Skin epidermis (tissue), 12 donors: ENCODE results near the gene DPEP1.
"Not testable (repeated sequence)": the region's sequence is repeated elsewhere in the genome, so short reads cannot be mapped to it uniquely, and the experiment has no call there.

ENCODE experiments used
- H3K27ac ChIP-seq, 21 experiments: fragments of 200-600 bp; sonication (generic) in 11 of 21; one replicate each; pipeline ENCODE4 v1.5.0; 2020; ENCODE audit warnings: mild to moderate bottlenecking in 3 of 21, inconsistent platforms in 2 of 21, moderate library complexity in 2 of 21
- H3K4me3 ChIP-seq, 7 experiments: fragments of 200-600 bp; sonication (generic) in 2 of 7; one replicate each; pipeline ENCODE4 v1.5.0; 2020; ENCODE audit warnings: inconsistent platforms in 2 of 7, mild to moderate bottlenecking in 2 of 7, moderate library complexity in 1 of 7

Gene DPEP1

DNA sequence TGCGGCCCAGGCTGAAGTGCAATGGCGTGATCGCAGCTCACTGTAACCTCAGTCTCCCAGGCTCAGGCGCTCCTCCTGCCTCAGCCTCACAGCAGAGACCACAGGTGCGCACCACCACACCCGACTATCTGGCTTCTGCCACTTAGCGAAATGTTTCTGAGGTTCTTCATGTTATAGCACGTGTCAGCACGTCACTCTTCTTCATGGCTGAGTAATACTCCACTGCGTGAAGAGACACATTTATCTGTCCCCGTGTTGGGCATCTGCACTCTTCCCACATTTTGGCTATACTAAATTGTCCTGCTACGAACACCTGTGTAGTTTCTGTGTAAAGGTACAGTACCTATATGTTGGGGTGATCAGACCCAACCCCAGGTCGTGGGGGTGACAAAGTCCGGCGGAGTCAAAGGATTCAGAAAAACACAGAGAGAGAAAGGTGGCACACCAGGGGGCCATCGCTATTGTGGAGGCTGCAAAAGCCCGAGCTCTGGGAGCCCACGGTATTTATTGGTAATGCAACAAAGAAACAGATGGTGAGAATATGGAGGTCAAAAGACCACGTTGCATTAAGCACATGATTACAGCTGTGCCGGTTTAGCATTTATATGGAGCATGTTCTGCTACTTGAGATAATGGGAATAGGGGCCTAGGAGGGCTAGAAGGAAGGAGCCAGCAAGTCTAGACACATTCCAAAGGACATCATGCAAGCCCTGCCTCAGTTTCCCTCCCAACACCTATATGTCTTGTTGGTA, 851 bp upstream of the DPEP1 start:
- H3K4me3 ChIP-seq: no peak overlapping the region
- H3K27ac ChIP-seq: no peak overlapping the region

DNA sequence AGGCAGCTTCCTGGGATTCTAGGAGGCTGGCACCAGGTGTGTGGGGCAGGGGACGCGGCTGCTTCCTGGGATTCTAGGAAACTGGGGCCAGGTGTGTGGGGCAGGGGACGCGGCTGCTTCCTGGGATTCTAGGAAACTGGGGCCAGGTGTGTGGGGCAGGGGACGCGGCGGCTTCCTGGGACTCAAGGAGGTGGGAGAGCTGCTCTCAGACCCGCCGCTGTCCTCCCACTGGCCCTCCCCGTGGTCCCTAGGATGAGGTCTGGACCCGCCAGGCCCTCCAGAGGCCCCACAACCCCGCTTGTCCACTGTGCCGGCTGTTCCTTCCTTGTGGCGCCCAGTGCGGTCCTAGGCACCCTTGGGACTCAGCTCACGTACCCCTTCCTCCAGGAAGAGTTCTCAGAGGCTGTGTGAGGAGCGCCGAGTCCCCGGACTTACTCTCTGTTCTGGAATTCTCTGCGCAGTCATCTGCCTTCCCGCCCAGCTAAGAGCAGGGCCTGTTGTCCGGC, 565 bp downstream of the DPEP1 start:
- H3K27ac ChIP-seq: no peak overlapping the region
- no peak overlapping the region for H3K4me3 ChIP-seq

DNA sequence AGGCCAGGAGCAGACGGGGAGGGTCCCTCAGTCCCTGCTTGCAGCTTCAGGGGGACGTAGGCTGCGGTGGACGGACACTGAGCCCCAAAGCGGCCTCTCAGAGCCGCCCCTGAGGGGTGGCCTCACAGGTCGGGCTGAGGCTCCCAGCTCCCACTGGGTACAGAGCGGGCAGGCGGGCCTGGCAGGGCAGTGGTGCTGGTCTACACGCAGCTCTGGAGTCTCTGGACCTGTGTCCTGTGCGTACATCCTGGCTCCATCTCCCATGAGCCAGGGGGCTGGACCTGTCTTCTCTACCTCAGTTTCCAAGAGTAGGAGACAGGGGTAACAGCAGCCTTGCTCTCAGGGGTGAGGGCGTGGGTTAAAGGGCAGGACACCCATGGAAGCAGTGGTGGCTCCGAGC, 1.7 kb downstream of the DPEP1 start:
- no peak overlapping the region for H3K27ac ChIP-seq
- no peak overlapping the region for H3K4me3 ChIP-seq

DNA sequence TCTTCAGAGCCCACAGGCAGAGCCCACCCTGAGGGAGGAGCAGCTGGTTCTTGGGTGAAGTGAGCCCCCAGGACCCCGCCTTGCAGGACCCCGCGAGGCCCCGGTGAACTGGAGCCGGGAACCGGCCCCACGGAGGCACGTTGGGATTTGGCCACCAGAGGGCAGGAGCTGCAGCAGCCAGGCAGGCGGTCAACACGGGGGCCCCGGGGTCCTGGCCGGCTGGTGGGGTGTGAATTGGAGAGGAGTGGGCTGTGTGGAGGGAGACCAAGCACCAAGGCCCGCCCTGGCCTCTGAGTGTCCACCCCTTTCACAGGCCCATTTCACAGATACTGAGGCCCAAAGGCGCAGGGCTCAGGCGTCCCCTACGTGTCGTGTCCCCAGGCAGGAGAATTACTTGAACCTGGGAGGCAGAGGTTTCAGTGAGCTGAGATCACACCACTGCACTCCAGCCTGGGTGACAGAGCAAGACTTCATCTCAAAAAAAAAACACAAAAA, 2.2 kb downstream of the DPEP1 start:
- Histone ChIP-seq H3K4me3 (no peak overlapping the region), H3K27ac (no peak overlapping the region)

DNA sequence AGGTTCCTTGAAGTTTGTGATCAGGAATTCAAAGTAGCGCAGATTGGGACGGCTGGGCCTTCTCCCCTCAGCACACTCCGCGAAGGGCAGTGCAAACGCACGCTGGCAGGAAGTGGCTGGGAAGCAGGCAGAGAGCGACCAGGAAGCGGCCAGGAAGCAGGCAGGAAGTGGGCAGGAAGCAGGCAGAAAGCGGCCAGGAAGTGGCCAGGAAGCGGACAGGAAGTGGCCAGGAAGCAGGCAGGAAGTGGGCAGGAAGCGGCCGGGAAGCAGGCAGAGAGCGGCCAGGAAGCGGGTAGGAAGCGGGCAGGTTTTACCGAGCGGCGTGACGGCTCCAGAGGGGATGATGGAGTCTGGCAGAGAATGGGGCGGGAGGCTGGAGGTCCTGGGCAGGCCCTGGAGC, 3.2 kb downstream of the DPEP1 start:
- Histone ChIP-seq H3K4me3 (no peak overlapping the region), H3K27ac (peak overlapping the region in 4 of 21 experiments; percentile 17 to 69 (median 48))

DNA sequence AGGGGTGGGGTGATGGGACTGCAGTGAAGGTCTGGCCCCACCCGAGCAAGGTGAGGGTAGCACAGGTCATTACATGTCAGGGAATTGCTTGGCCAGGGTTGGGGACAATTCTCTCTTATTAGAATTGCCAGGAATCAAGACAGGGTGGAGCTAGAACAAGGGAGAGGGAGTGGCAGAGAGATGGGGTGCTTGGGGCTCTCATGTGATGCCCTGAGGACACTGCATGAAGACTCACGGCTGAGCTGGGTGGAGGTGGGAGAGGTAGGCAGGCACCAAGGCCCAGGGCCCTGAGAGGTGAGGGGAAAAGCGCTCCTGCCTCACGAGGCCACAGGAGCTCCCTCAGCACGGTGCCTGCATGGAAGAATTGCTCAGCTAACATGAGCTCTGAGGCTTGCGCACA, 3.6 kb downstream of the DPEP1 start:
- peak overlapping the region in 3 of 21 experiments; percentile 43 to 69 (median 52) for H3K27ac ChIP-seq
- no peak overlapping the region for H3K4me3 ChIP-seq

DNA sequence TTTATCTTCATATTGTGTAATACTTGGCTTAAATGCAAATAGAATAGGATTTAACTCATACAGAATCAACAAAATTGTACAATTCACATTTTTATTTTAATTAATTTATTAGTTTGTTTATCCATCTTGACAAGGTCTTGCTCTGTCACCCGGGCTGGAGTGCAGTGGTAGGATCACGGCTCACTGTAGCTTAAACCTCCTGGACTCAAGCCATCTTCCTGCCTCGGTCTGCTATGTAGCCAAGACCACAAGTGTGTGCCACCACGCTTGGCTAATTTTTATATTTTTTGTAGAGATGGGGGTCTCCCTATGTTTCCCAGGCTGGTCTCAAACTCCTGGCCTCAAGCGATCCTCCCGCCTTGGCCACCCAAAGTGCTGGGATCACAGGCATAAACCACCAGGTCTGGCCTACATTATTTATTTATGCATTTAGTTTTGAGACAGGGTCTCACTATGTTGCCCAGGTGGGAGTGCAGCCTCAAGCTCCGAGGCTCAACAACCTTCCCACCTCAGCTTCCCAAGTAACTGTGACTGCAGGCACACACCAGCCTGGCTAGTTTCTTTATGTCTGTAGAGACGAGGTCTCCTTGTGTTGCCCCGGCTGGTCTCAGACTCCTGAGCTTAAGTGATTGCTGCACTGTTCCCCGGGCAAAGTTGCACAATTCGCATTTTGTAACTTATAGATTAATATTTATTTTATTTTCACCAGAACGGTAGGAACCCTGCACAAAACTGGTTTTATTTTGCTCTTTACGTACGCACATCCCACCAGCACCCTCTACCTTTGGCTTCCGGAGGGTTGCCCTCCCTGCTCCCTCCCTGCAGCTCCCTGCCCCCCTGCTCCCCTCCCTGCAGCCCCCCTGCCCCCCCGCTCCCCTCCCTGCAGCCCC, 4.9 kb downstream of the DPEP1 start:
- no peak overlapping the region for H3K4me3 ChIP-seq
- H3K27ac ChIP-seq: no peak overlapping the region

DNA sequence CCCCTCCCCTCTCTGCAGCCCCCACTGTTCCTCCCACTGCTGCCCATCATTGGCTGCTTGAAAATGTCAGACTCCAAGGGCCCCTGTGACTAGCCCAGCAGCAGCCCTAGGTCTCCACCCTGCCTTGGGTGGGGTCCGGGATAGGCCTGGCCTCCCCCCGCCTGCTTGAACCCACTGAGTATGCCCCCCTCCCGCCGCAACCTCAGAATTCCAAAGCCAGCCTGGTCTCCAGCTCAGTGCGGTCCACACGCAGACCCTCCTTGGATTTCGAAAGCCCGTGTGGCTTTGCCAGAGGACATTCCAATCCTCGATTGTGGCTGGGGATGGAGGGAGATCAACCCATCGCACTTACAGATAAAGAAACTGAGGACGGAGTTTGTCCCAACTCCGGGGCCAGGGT, 6.4 kb downstream of the DPEP1 start:
- Histone ChIP-seq H3K4me3 (no peak overlapping the region), H3K27ac (no peak overlapping the region)

DNA sequence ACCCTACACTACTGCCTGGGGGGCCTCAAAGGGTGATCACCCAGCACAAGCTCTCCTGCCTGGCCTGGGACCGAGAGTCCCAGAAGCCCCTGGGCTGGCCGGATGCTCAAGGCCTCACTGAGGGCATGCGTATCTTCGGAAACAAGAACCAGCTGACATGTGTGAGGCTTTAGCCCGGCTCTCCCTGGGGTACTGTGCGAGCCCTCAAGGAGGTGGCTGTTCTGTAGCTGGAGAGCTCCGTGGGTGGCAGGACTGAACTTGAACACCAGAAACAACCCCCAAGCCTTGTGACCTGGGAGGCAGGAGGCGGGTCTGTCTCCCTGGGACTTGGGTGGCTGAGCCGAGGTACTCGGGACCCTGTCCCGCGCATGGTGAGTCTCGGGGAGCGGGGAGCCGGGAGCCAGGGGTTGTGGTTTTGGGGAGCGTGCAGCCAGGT, 7.0 kb downstream of the DPEP1 start:
- Histone ChIP-seq H3K27ac (no peak overlapping the region), H3K4me3 (no peak overlapping the region)

DNA sequence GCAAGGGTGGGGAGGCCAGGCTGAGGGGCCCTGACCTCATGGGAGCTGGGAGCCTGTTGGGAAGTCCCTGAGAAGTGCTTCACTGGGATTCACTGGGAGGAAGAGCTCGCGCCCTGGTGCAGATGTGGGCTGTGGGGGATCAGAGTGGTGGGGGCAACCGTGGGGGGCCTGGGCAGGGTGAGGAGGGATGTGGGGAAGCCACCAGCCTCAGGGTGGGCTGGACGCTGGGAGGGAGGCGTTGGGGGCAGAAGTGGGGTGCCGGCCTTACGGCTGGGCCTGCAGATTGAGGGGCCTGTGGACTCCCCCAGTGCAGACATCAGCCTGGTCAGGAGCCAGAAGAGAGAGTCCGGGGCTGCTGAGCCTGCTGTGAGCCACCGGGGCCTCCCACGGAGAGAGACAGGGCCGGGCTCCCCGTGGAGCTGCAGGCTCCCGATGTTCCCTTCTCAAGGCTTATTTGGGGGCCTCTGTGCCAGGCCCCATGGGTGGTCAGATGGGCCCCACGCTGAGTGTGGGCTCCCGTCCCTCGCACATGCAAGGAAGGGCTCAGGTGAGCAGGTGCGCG, 7.8 kb downstream of the DPEP1 start:
- Histone ChIP-seq H3K27ac (no peak overlapping the region), H3K4me3 (no peak overlapping the region)

DNA sequence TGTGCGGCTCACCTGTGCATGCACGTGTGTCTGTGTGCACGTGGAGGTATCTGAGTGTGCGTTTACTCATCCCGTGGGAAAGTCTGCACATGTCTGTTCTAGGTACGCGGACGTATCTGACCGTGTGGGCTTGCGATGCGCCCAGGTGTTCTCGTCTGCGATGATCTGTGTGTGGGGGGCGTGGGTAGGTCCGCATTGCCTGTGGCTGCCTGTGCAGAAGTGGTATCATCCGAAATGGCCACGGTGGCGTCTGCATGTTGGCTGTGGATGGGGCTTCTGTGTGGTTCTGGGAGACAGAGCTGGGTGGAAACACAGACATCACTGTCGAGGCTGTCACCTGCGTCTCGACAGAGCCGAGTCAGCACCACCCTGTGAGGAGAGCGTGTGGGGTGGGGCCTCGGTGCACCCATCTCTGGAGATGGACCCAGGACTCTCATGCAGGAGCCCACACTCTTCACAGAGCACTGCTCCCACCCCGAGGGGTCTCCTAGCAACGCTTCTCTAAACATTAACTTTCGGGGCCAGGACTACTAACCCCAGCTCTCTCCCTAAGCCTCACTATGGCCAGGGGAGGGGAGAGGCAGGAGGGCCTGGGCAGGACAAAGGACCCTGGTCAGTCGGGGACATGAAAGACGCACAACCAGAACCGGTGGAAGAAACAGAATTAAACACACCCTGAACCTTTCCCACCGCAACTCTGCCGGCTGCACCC, 8.4 kb downstream of the DPEP1 start:
- Histone ChIP-seq H3K27ac (no peak overlapping the region), H3K4me3 (no peak overlapping the region)

DNA sequence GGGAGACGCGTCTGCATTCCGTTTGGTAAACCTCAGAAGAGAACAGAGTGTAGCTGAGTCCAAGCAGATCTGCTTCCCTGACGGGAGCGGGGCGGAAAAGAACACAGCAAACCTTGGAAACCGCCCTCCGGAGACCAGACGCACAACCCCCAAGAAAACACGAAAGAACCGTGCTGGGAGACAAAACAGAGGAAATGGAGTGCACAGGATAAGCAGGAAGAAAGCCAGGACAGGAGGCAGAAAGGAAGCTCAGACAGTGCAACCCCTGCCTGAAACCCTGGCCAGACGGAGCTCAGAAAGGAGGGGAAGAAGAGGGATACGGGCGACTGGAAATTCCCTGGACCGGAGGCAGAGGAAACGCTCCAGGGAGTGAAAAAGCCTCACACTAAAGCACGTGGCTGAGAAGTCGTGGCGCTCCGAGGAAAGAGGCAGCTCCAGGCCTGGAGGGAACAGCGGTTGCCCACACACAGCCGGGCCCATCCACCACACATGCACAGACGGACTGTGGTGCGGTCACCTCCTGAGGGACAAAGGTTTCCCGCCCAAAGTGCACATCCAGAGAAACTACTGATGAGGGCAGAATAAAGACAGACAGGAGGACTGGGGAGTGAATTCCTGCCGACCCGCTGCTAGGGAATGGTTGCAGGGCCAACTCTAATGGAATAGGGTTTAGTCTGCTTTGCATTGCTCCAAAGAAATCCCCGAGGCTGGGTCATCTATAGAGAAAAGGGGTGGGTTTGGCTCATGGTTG, 10.2 kb downstream of the DPEP1 start:
- no peak overlapping the region for H3K4me3 ChIP-seq
- H3K27ac ChIP-seq: peak overlapping the region in 5 of 21 experiments; percentile 5 to 43 (median 15)

DNA sequence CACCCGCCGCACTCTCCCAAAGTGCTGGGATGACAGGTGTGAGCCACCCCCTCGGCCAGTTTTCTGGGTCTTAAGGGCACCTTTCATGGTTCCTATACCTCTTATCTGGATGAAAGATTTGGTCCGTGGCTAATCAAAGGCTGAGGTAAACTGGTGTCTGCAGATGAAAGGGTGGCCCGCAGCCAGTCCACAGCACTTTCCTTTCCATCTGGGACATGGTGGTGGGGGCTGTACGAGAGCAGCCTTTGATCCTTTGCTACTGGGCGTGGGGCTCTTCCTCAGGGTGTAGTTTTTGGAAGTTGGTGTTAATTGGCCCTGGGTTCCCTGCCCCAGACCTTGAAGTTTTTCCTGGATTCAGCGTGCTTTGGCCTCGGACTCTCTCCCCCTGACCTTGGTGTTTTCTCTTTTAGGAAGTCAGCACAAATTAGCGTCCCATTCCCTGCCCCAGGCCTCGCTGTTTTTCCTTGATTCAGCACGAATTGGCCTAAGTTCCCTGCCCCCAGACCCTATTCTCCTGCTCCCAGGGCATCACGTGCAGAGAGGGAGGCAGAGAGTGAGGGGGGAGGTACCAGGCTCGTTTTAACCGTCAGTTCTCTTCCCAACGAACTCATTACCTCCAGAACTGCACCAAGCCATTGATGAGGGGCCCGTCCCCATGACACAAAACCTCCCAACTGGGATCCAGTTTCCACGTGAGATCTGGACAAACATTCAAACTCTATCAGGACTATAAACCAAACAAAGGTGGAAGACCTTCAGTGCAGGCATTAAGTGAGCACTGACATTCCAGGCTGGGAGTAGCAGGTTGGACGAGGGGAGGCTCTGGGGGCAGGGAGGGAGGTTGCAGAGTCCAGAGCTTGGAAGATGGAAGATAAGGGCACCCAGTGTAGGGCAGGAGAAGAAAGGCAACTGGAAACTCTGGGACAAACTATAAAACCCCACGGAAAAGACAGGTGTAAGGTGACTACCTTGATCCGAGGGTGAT, 11.6 kb downstream of the DPEP1 start:
- Histone ChIP-seq H3K27ac (no peak overlapping the region), H3K4me3 (no peak overlapping the region)

DNA sequence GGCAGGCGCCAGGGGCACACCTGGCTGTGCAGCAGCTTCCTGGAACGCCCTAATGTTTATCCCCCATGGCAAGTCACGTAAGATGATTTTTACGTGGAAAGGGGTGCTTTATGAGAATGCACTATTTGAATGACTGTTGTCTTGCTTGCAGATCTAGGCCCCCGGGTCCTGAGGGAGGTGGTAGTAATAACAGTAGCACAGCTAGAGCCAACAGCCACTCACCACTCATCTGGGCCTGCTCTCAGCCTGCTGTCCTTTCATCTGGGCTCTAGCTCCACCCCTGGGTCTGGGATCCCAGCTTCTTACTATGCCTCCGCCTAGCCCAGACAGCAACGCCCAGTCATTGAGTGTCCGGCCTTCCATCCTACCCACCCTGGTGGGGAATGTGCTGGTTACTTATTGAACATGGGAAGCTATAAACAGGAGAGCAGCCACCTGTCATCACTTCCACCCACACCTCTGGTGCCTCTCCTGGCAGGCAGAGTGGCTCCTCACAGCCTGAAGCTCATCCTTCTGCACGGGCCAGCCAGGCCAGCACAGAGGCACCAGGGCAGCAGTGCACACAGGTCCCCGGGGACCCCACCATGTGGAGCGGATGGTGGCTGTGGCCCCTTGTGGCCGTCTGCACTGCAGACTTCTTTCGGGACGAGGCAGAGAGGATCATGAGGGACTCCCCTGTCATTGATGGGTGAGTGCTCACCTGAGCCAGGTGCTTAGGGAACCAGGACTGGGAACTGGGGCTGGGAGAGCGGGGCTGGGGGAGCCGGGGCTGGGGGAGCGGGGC, 16.6 kb downstream of the DPEP1 start:
- no peak overlapping the region for H3K27ac ChIP-seq
- H3K4me3 ChIP-seq: no peak overlapping the region

DNA sequence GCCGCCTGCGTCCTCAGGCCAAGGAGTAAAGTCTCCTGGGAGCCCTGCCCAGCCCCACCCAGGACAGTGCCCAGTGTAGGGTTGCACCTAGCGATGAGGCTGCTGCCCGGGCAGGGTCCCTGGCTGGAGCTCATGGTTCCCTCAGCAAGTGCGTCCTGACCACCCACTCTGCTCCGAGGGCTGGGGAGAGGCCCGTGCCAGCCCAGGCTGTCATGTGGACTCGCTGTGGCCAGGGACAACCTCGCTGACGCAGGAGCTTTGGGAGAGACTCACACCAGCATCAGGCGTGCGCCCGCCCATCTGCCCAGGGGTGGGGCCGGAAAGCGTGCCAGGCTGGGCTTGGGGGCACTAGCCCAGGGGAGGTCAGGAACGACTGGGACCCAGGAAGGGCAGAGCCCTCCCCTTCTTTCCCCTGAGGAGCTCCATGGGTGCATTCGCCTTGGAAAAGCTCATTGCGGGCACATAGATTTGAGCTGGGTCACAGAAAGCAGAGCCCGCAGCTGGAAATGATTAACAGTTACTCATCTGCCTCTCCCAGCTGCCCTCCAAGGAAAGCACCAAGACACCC, 19.7 kb downstream of the DPEP1 start:
- no peak overlapping the region for H3K4me3 ChIP-seq
- peak overlapping the region in 1 of 21 experiments; percentile 17 for H3K27ac ChIP-seq

DNA sequence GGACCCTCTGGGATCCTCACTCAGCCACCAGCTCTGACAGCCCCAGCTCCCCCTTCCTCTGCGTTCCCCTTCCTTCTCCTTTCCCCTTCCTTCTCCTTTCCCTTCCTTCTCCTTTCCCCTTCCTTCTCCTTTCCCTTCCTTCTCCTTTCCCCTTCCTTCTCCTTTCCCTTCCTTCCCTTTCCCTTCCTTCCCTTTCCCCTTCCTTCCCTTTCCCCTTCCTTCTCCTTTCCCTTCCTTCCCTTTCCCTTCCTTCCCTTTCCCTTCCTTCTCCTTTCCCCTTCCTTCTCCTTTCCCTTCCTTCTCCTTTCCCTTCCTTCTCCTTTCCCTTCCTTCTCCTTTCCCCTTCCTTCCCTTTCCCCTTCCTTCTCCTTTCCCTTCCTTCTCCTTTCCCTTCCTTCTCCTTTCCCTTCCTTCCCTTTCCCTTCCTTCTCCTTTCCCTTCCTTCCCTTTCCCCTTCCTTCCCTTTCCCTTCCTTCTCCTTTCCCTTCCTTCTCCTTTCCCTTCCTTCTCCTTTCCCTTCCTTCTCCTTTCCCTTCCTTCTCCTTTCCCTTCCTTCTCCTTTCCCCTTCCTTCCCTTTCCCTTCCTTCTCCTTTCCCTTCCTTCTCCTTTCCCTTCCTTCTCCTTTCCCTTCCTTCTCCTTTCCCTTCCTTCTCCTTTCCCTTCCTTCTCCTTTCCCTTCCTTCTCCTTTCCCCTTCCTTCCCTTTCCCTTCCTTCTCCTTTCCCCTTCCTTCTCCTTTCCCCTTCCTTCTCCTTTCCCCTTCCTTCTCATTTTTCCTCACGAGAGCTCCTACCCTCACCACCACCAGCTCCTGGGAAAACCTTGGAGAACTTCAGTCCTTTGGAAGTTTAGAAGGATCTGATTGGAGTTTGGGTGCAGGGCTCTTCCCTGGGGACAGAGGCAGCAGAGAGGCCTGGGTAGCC, 21.3 kb downstream of the DPEP1 start:
- H3K27ac ChIP-seq, H3K4me3 ChIP-seq: not testable (repeated sequence)
